NCI-H446 treated with DMSO at 0.1 percent for 48 hours (cell line): Measurements from ENCODE around the gene ACKR2.

Experiments used
- DNase-seq: peaks from one replicate; lab custom pipeline; 2025; lab: John Stamatoyannopoulos, UW

Gene ACKR2

DNA sequence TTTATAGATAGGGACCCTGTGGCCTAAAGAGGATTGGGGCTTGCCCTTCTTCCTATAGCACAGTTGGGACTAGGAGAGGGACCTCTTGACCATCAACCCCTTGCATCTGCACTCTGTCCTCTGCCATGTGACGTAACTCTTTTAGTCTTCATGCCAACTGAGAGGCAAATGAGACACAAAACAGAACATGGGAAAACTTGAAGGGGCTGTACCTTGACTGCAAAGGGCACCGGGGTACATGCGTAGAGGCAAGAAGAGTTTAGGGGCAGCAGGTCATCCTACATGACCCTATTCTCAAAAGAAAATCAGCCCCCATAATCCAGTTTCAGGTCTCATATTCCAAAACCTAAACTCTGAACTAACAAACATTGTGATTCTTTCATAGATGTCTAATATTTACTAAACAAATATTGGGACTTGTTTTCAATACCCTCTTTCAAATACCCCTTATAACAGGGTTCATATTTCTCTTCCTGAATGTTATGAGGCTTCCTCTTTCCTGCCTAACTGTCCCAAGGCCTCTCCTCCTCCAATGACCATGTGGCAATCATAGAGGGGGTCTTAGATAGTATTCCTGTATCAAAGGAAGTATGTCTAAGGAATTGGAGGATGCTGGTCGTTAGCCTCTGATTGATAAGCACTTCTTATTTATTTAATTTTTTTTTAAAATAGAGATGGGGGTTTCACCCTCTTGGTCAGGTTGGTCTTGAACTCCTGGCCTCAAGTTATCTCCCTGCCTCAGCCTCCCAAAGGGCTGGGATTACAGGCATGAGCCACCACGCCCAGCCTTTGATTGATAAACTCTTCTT lies 20.6 kb downstream of the ACKR2 start:
- DNase-seq = no peak

DNA sequence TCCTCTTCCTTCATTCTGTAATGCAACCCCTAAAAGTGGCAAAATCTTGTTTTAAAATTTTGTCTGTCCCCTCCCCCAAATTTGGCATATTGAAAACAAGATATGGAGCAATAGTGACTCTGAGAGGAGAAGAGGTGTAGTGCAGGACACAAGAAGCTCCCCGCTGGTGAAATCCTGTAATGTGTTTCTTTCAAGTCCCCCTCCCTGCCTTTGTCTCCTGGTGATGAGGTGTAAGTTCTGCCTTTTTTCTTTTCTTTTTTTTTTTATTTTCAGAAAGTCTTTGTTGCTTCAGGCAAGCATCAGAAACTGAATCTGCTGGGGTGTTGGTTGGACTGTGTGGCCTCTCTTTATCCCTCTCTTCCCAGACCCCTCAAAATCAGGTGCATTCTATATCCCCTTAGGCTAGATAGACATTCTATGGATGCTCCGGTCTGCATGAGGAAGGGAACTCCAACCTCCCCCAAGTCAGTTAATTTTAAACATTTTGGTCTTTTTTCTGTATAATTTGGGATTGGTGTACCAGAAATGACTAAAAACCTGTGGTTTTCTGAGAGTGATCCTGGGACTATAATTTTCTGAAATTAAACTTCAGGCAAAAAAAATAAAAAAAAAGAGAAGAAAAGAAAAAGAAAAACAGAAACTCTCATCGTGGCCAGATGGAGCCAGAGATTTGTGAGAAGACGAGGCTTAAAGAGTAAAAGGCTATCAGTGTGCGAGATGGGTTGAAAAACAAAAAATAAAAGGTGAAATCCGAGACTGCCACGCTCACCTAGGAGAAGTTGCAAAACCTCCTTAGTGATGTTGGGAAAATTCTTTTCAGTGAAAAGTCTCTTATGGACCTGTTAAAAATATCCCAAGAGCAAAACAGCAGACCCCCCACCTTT lies 21.4 kb downstream of the ACKR2 start:
- no peak for DNase-seq

DNA sequence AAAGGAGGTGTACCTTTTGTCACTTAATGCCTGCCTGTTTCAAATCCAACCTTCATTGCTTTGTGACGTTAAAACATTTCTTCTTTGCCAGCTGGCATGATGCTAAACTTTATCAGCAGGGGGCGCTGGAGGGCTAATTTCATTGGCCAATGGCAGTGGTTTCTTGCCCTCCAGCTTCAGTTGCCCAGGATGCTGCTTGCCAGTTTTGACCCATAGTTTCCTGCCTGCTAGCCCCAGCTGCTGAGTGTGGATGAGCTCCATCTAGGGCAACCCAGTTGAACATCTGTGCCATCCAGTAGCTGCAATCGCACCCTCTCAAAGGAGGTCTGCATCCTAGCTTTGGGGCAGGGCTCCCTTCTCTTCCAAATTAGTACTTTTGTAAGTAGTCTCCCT lies 22.1 kb downstream of the ACKR2 start:
- DNase-seq = peak; percentile 5

DNA sequence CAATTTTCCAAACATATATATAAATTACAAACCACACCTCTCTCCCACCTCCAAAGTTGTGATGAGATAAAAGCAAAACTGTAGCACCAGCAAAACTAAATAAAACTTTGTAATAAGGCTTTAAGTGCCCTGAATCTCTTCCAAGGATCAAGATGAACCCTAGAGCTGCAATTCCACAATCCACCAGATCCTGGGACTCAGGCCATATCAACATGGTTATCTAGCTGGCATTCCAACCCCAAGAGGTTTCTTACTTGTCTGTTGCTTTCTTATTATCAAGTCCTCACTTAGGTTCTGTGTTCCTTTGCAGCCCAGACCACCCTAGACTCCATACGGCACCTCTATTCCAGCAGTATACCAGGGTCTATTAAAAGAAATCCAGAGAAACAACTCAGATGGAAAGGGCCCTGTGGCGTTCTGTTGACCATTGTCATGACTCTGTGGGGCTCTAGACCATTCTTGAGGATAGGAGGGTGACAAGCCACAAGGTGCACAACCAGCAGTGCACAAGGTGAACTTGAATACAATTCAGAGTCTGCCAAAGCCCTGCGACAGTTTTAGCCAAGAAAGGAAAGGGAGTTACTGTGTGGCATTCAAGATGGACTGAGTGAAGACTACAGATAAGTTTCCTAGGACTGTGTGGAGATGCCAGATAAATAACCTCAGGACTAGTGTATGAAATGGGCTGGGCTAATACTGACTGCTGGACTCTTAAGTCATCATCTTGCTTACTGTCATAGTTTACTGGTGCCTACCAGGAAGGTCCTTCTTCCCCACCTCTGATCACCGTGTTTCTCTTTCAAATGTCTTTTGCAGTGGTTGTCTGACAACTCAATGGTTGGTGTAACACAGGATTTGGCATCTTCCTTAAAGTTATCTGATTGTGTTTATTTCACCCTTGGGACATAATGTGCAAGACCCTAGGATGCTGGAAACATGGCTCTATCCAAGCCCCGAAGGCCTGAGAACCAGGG lies 27.2 kb downstream of the ACKR2 start:
- no peak for DNase-seq

DNA sequence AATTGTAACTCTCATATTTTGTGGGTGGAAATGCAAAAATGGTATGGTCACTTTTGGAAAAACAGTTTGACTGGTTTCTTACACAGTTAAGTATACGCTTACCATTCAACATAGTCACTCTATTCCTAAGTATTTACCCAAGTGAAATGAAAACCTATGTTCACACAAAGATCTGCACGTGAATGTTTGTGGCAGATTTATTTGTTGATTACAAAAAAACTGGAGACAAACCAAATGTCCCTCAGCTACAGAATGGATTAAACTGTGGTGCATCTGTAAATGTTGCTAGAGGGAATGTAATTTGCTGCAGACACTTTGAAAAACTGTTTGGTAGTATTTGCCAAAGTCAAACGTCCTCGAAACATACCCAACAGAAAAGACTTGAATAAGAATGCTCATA lies 29.3 kb downstream of the ACKR2 start:
- no peak for DNase-seq

DNA sequence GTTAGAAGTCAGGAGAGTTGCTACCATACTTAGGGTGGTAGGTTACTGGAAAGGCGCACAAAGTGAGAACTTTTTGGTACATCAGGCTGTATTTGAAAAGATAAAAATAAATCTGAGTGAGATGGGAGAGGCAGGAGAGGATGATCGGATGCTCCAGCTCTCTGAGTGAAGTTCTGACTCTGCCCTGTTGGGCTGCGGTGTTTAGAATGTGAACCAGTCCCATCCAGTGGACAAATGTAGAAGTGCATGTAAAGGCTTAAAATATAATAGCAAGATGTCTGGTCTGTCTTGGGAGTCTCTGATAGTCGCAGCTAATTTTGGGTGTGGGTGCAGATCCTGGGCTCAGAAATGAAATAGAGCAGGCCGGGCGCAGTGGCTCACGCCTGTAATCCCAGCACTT lies 30.4 kb downstream of the ACKR2 start:
- peak; percentile 23 for DNase-seq

DNA sequence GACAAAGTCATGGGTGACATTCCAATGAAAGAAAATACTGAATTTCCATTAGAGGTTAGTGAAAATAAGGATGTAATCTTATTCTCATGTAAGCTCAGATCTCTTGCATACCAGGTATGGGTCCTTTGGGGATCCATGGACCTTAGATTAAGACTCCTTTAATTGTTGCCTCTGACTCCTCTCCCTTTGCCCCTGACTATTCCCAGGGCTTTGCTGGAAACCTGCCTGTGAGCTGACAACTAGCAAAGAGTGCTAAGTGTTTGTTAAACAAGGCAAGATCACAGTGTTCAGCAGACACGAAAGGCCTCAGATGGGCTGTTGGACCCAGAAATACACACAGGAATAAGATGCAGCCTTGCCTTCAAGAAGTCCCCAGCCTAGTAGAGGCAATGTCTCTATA lies 32.1 kb downstream of the ACKR2 start:
- DNase-seq = no peak

DNA sequence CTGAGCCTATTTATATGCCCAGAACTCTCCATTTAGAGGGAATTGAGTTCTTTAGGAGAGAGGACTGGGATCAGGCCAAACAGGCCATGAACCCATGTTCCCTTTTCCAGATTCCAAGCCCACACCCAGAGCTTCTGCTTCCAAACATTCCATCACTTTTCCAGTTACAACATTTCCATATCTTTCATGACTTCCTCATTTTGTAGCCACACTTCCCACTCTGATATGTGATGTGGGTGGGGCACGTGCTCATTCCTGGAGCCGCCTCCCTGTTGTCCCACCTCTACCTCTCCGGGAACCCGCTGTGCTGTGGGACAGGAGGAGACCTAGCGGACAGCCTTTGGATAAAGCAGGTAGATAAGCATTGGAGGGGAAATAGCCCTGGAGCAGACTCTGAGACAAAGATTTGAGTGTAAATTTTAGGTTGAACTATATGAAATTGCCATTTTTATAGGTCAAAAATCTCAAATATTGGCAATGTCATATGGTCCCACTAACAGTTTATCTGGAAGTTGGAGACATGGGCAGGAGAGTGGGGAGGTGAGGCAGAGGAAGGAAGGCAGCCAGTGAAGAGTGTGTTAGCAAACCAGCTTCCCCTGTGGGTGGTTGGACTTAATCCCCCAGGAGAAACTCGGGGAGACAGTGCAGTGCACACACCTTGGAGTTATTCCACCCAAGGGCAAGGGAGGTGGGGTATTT lies 34.6 kb downstream of the ACKR2 start:
- DNase-seq = no peak

DNA sequence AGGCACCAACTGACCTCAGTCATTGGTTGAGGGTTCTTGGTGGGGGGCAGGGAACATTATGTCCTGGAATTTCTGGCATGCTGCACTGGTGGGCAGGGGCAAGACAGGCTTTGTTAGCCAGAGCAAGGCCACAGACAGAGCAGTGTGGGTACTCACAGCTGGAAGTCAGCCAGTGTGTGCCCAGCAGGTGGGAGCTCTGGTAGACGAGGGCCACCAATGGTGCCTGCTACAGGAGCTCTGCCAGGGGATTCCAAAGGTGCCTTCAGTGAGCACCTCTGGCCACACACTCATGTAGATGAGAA lies 35.1 kb downstream of the ACKR2 start:
- no peak for DNase-seq

DNA sequence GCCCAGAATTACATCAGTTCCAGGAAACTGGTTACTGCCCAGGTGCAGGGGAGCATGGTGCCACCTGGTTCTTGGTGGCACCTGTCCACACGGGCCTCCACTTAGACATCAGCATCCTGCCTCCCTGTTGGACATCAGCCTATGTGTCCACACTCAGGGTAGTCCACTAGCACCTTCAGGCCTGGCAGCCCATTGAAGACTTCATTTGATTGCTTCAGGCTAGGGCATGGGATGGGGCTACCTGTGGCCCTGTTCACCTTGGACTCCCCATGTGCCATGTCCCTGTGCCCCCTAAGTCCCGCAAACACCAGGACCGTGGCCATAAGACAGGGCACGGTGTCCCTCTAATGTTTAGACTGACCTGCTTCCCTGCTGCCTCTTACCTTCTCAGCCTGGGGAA lies 35.6 kb downstream of the ACKR2 start:
- no peak for DNase-seq

DNA sequence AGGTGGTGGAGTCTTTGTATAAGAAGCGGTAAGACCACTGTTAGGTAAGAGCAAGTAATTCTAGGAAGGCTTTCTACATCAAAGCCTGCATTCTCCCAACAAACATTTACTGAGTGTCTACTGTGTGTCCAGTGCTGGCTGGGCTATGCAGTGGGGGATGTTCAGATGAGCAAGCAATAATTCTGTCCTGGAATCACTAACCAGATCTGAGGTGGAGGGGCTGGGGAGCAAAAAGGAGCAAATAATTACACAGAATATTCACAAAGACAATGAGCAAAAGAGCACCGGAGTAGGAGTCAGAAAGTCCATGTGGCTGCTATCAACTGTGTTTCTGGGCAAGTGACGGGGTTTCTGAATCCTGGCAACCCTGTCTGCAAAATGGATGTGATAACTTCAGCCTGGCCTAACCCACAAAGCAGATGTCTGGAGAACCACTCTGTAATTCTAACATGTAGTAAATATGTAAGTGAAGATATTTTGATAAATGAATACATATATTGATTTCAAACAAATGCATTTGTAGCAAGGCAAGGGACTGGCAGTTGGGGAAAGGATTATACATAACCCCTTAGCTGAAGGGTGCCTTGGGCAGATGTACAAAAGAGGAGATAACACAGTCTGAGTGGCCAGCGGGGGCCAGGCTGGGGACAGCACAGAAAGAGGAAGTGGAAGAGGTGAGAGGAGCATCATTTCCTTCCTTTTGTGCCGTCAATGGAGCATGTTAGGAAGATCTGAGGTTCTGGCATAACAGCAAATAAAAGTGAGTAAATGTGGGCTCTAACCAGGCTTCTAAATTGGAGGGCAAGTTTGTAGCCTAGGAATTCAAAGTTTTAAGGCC lies 37.7 kb downstream of the ACKR2 start:
- DNase-seq = no peak

DNA sequence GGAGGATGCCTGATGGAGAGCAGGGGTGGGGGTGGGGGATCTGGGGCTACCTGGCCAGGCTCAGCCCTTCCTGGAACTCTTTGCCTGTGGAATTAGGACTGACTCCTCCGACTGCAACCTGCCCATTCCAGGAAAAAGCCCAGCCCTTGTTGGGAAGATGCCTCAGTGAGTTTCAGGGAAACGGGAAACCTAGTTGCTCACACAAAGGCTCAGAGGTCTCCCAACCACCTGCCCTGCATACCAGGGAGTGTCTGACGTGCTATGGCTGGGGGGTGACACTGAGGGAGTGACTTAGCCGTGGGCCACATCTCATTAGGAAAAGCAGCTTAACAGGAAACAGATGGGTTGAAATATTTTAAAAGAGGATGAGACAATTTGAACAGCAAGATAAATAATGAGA lies 38.5 kb downstream of the ACKR2 start:
- no peak for DNase-seq

DNA sequence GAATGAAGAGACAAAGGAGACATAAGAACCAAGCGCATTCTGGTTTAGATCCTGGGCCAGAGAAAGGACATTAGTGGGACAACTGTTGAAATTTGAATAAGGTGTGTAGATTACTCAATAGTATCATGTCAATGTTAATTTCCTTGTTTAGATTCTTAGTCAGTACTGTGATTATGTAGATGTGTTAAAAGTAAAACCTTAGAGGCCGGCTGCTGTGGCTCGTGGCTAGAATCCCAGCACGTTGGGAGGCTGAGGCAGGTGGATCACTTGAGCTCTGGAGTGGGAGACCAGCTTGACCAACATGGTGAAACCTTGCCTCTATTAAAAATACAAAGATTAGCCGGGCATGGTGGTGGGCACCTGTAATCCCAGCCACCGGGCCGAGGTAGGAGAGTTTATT lies 39.8 kb downstream of the ACKR2 start:
- no peak for DNase-seq

DNA sequence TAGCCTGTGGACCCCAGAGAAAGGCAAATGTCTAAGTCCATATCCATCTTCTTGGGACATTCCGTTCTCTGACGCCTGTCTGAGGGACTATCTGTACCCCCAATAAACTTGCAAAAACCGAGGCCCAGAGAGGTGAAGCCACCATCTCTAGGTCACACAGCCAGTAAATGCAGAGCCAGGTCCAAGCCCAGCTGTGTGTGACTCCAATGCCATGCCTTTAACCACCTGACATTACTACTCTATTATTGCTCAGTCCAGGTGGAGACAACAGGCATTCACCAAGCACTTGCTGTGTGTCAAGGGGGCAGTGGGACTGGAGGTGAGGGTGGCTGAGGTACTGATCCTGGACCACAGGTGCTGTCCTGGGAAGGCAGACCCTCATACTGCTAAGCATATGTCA lies 41.0 kb downstream of the ACKR2 start:
- DNase-seq = no peak

DNA sequence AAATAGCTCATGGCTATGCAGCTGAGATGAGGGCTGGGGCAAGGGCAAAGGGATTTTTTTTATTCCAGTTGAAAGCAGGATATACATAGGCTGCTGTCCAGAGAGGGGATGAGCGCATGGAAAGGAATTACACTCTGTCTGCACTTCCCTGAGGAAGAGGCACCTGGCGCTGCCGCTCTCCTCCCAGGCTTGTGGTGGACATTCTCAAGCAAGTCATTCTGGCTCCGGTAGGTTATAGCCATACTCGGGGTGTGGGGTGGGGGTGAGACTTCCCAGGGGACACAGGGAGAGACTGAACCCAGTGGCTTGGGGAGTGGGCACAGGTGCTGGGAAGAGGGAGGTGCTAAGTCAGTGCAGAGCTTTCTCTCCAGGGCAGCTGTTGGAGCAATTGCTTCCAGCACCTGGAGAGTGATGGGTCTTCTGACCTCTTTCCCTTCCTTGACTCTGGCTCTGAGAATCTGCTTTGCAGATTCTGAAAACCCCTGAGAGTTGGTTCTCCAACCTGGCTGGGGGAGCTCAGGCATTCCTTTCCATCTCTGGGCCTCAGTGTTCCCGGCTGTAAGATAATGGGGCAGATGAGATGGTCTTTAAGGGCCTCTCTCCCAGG lies 42.1 kb downstream of the ACKR2 start:
- DNase-seq = no peak

DNA sequence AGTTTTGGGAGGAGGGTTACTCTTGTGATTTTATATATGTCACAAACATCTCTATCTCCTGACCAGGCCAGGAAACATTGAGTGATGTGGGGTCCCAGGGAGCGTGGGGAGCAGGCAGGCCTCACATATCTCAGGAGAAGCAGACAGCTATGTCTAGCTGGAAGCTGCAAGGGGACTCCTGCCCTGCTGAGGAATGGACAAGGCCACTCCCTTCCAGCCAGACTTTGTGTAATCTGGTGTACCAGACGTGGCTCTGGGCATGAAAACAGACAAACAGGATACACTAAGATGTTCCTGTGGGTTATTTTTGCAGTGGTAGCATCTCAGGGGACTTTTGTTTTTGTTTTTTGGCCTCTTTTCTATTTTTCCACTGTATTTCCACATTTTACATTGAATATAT lies 43.2 kb downstream of the ACKR2 start:
- DNase-seq = no peak

DNA sequence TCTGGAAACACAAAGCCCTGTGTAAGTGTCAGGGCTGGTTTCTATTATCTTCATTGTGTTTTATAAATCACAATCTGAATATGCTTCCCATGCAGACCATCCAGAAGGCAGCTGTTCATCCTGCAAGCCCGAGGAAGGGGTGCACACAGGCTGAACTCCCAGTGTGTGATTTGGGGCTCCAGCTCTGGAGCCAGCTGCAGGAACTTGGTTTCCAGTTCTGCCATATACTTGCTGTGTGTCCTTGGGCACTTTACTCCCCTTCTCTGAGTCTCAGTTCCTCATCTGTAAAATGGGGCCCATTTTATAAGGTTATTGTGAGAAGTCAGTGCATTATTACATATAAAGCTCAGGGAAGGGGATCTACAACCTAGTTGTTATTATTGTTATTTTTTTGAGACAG lies 43.8 kb downstream of the ACKR2 start:
- no peak for DNase-seq

DNA sequence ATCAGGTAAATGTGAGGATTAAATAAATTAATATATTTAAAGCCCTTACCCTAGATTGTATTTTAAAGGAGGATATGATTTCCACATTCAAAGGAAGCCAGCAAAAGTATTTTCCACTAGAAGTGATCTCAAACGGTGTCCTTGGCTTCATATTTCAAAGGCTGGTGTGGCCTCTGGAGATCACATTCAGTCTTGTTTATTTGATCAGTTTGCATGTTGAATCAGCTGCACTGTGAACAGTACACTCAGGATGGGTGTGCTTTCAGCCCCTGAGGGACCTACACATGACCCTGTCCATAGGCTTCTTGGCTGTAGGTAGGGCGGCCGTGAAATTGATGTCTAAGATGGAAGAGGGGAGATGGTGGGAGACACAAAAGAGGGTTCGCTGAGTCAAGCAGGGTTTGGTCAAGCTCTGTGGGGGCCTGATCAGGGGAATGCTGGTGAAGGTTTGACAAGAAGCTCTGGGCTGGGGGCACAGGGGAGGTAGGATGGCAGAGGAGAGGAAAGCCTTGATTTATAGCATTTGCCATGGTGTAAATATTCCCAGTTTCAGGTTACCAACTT lies 44.6 kb downstream of the ACKR2 start:
- DNase-seq = no peak

DNA sequence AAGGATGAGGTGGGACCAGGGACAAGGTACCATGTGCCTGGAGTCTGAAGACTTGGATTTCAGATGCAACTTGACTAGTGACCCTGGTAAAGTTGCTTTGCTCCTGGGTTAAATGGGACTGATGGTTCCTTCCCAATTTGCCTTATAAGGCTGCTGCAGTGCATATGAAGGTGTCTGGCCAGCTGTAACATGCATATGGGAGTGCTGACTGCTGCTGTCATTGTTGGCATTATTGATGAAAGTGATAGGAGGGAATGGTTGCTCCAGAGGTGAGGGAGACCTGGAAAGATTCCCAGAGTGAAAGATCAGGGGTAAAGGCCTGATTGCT lies 45.9 kb downstream of the ACKR2 start:
- no peak for DNase-seq
